ENCODE results near the gene VWA1. TPM values are rescaled to one million over a fixed set of nuclear protein-coding genes. Genes with fewer than 3 reads are reported as not detected.
"Not testable (repeated sequence)": the region's sequence is repeated elsewhere in the genome, so short reads cannot be mapped to it uniquely, and the experiment has no call there.

The VWA1 gene
- total RNA-seq, 1 donor from 2014 or later: 4.7 TPM

- intact Hi-C loops (cut with micrococcal nuclease): no loop called here
- Mint-ChIP-seq H3K27me3 (ENCODE audit: low read depth) (peaks cover 7% of the 10 kb centered on the region), H3K36me3 (ENCODE audit: low read depth) (no peaks in the 10 kb centered on the region), H3K4me1 (ENCODE audit: low read depth) (peaks cover 2% of the 10 kb centered on the region), H3K4me3 (ENCODE audit: low read depth) (no peak overlapping the region), H3K27ac (no peak overlapping the region), H3K9me3 (no peaks in the 10 kb centered on the region)
- DNase-seq (ENCODE audit: low spot score): no peak
Measured at GRCh38 chr1:1437033-1437903, 1.8 kb downstream of the VWA1 start.

DNA sequence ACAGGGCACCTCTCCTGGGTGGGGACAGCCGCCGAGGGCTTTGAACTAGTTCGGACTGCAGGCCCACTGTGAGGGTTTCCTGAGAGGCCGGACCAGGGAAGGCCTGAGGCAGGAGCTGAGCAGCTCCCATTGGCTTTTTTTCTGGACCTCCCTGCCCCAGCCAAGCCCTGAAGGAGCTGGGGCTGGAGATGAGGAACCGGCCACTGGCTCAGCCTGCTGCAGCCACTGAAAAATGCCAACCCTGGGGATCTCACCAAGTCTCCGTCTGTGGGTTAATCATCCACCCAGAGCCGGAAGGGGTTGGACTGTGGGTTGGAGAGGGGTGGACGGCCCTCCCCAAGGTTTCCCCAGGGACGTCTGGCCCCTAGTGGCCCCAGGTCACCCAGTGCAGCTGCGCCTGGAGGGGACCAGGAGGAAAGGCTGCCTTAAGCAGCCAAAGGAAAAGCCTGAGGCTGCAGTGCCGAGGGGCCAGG, 2.5 kb downstream of the VWA1 start:
- DNase-seq (ENCODE audit: low spot score): no peak
- H3K9me3 Mint-ChIP-seq: no peaks in the 10 kb centered on the region
- intact Hi-C loops (cut with micrococcal nuclease): no loop called here
- H3K27ac Mint-ChIP-seq: no peak overlapping the region
- peaks cover 7% of the 10 kb centered on the region for H3K27me3 Mint-ChIP-seq (ENCODE audit: low read depth)
- peaks cover 2% of the 10 kb centered on the region for H3K4me1 Mint-ChIP-seq (ENCODE audit: low read depth)
- H3K4me3 Mint-ChIP-seq (ENCODE audit: low read depth): no peak overlapping the region
- H3K36me3 Mint-ChIP-seq (ENCODE audit: low read depth): no peaks in the 10 kb centered on the region

- Mint-ChIP-seq H3K27me3 (ENCODE audit: low read depth) (peaks cover 7% of the 10 kb centered on the region), H3K4me3 (ENCODE audit: low read depth) (no peak overlapping the region), H3K4me1 (ENCODE audit: low read depth) (peaks cover 2% of the 10 kb centered on the region), H3K27ac (no peak overlapping the region), H3K36me3 (ENCODE audit: low read depth) (no peaks in the 10 kb centered on the region), H3K9me3 (no peaks in the 10 kb centered on the region)
- intact Hi-C loops (cut with micrococcal nuclease): no loop called here
- no peak for DNase-seq (ENCODE audit: low spot score)
Measured at GRCh38 chr1:1438531-1439381, 3.3 kb downstream of the VWA1 start.

- H3K27me3 Mint-ChIP-seq (ENCODE audit: low read depth): peaks cover 7% of the 10 kb centered on the region
- H3K36me3 Mint-ChIP-seq (ENCODE audit: low read depth): no peaks in the 10 kb centered on the region
- intact Hi-C loops (cut with micrococcal nuclease): loop anchor here (5.0 kb wide), 1 partner anchor 32 kb away; the partner anchor contains the start of gene MRPL20
- H3K4me3 Mint-ChIP-seq (ENCODE audit: low read depth): no peak overlapping the region
- H3K4me1 Mint-ChIP-seq (ENCODE audit: low read depth): peaks cover 2% of the 10 kb centered on the region
- H3K27ac Mint-ChIP-seq: no peak overlapping the region
- H3K9me3 Mint-ChIP-seq: no peaks in the 10 kb centered on the region
- no peak for DNase-seq (ENCODE audit: low spot score)
Measured at GRCh38 chr1:1439546-1440261, 4.2 kb downstream of the VWA1 start.

DNA sequence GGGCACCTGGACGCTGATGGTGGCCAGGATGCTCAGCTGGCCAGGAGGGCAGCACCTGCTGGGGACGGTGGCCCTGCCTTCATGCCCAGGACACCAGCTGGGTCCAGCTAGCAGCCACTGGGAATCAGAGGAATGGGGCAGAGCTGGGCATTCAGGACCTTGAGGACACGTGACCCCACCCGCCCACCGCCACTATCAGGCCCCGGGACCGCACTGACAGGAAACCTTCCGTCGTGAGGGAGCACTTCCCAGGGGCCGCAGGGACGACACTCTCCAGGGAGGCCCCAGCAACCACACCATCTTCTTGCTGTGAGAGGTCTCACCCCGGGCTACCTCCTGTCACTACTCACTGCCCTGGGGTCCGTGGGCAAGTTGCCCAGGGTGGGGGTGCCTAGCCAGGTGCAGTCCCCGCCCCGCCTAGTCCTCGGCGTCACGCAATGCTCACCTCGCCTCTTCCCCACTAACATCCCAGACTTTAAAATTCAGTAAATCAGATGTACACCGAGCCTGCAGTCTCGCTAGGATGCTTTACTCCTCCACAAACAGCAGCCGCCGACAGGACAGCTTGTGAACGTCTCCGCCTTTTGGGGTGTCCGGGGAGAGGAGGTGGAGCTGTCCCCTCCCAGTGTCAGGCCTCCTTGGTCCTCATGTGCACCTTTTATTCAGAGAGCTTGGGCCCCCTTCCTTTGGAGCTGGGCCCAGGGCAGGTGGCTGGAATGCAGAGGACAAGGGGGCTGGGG, 4.9 kb downstream of the VWA1 start:
- intact Hi-C loops (cut with micrococcal nuclease): loop anchor here (5.0 kb wide), 1 partner anchor 33 kb away; the partner anchor contains the start of gene MRPL20
- Mint-ChIP-seq H3K27ac (no peak overlapping the region), H3K4me1 (ENCODE audit: low read depth) (no peaks in the 10 kb centered on the region), H3K4me3 (ENCODE audit: low read depth) (no peak overlapping the region), H3K9me3 (no peaks in the 10 kb centered on the region), H3K36me3 (ENCODE audit: low read depth) (no peaks in the 10 kb centered on the region), H3K27me3 (ENCODE audit: low read depth) (peaks cover 3% of the 10 kb centered on the region)
- no peak for DNase-seq (ENCODE audit: low spot score)

DNA sequence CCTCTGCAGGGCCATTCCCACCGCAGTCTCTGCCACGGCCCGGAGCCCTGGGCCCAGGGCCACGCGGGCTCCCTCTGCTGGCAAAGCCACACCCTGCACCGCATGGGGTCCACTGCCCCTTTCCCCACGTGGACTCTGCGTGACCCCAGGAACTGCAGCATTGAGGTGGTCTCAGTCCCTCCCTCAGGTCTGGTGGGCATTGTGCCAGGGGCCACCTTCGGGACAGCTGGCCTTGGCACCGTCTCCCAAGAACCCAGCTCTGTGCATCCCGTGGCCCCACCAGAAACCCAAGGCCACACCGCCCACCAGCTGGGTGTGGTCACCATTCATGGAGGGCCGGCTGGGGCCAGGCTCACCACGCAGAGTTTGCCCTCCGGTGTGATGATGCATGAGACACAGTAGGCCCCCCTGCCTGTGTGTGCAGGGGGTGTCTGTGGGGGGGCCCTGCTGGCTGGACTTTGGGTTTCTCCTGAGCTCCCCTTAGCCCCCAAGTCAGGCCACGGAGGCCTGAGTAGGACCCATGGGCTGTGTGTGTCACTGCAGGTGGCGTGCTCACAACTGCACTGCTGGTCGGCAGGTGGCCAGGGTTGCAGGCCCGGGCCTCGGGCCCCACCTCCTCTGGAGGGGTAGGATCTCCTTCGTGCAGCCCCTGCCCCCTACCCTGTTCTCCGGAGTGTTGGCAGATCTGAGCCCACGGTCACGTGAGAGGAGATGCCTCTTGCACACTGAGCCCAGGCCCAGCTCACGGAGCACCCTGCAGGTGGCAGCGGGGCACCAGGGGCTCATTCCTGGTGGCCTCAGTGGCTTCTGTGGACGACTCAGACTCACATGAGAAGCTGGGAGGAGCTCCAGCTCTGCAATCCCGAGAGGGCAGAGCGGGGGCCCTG, 5.8 kb downstream of the VWA1 start:
- no peak overlapping the region for H3K4me3 Mint-ChIP-seq (ENCODE audit: low read depth)
- no peak overlapping the region for H3K27ac Mint-ChIP-seq
- DNase-seq (ENCODE audit: low spot score): no peak
- H3K9me3 Mint-ChIP-seq: no peaks in the 10 kb centered on the region
- peaks cover 2% of the 10 kb centered on the region for H3K27me3 Mint-ChIP-seq (ENCODE audit: low read depth)
- no peaks in the 10 kb centered on the region for H3K4me1 Mint-ChIP-seq (ENCODE audit: low read depth)
- no peaks in the 10 kb centered on the region for H3K36me3 Mint-ChIP-seq (ENCODE audit: low read depth)
- intact Hi-C loops (cut with micrococcal nuclease): loop anchor here (5.0 kb wide), 1 partner anchor 34 kb away; the partner anchor contains the start of gene MRPL20

DNA sequence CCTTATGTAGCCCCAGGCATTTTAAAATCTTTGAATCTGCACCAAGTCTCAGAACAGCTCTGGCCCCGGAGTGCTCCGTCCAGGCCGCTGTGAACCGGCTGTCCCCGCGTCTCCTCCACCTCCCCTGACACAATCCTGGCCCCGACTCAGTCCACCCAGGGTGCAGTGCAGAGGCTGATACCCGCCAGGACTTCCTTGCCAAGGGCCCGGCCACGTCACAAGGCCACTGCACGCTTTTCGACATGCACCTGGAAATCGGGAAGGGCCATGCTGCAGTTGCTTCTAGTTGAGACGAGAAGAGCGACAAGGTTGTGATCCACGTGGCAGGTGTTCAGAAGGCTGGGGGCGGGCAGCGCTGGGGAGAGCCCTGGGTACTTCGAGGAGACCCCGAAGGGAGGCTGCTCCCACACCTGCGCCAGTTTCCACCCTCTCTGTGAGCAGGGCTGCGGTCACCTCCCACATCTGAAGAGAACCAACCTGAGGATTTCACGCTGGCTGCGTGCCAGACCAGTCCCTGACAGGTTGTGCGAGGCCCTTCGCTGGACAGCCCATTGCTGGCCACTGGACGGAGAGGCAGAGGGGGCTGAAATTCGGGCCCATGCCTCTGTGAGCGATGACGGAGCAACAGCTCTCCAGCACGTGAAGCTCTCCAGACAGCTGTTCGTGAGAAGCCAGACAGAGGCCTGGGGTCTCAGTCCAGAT, 6.7 kb downstream of the VWA1 start:
- no peak for DNase-seq (ENCODE audit: low spot score)
- intact Hi-C loops (cut with micrococcal nuclease): loop anchor here (5.0 kb wide), 1 partner anchor 35 kb away; the partner anchor contains the start of gene MRPL20
- Mint-ChIP-seq H3K27me3 (ENCODE audit: low read depth) (no peaks in the 10 kb centered on the region), H3K4me3 (ENCODE audit: low read depth) (no peak overlapping the region), H3K27ac (no peak overlapping the region), H3K9me3 (no peaks in the 10 kb centered on the region), H3K36me3 (ENCODE audit: low read depth) (no peaks in the 10 kb centered on the region), H3K4me1 (ENCODE audit: low read depth) (no peaks in the 10 kb centered on the region)

DNA sequence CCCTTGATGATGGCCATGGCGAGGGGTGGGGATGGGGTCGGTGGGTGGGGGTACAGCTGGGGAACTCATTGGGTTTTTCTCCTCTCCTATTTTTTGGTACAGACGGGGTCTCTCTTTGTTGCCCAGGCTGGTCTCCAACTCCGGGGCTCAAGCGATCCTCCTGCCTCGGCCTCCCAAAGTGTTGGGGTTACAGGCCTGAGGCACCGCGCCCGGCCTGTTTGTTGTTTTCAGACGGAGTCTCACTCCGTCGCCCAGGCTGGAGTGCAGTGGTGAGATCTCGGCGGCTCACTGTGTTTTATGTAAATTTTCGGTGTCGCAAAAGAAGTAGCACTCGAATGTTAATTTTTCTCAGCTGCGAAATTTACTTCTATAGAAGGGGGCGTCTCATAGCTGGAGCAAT, 11.1 kb downstream of the VWA1 start:
- H3K27me3 Mint-ChIP-seq (ENCODE audit: low read depth); H3K4me1 Mint-ChIP-seq (ENCODE audit: low read depth); intact Hi-C loops (cut with micrococcal nuclease); H3K36me3 Mint-ChIP-seq (ENCODE audit: low read depth); H3K9me3 Mint-ChIP-seq; H3K4me3 Mint-ChIP-seq (ENCODE audit: low read depth); H3K27ac Mint-ChIP-seq; DNase-seq (ENCODE audit: low spot score): not testable (repeated sequence)

GRCh38 chr1:1449099-1449739, 13.7 kb downstream of the VWA1 start, which contains the start of gene ATAD3C:
ATAD3C (plus strand) TSS chr1:1449689; CDS start chr1:1450684, 995 bp downstream.
- Mint-ChIP-seq H3K27ac (no peak within 1 kb of the TSS), H3K4me3 (ENCODE audit: low read depth) (no peak within 1 kb of the TSS), H3K9me3 (no peaks in the 10 kb centered on the region), H3K36me3 (ENCODE audit: low read depth) (no peaks in the 10 kb centered on the region), H3K4me1 (ENCODE audit: low read depth) (no peaks in the 10 kb centered on the region), H3K27me3 (ENCODE audit: low read depth) (peaks cover 3% of the 10 kb centered on the region)
- intact Hi-C loops (cut with micrococcal nuclease): no loop called here
- no peak for DNase-seq (ENCODE audit: low spot score)

DNA sequence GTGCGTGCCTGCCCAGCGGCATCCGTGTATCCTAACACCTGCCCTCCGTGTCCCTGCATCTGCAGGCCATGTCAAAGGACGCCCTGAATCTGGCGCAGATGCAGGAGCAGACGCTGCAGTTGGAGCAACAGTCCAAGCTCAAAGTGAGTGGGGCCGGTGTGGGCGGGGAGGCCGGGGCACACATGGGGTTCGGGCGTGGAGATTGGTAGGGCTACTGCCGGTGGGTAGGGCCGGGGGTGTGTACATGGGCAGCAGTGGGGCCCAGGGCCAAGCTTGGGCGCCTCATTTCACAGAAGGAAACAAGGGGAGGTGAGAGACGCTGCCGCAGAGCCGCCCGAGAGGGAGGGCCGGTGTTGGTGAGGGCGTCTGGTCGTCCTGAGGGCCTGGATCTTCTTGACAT, 15.1 kb downstream of the VWA1 start:
- H3K4me1 Mint-ChIP-seq (ENCODE audit: low read depth); H3K4me3 Mint-ChIP-seq (ENCODE audit: low read depth); H3K9me3 Mint-ChIP-seq; H3K27ac Mint-ChIP-seq; H3K27me3 Mint-ChIP-seq (ENCODE audit: low read depth); H3K36me3 Mint-ChIP-seq (ENCODE audit: low read depth); DNase-seq (ENCODE audit: low spot score); intact Hi-C loops (cut with micrococcal nuclease): not testable (repeated sequence)
